Hematopoietic multipotent progenitor cell treated with erythropoietin and hydrocortisone succinate and interleukin-3 and kit ligand, for 6 days (in vitro differentiated cells): ENCODE data around the gene EGFL7.

Experiments
- DNase-seq: peaks from one replicate; pipeline ENCODE4 v3.0.0-alpha.2; 2015

The EGFL7 gene

GRCh38 chr9:136688274-136689107 is 25.8 kb downstream of the EGFL7 start:
- no peak for DNase-seq

GRCh38 chr9:136689108-136689460 is 26.4 kb downstream of the EGFL7 start:
- DNase-seq, result no peak

- no peak for DNase-seq
Observed at GRCh38 chr9:136690104-136690805, 27.5 kb downstream of the EGFL7 start.

GRCh38 chr9:136690806-136691261 is 28.1 kb downstream of the EGFL7 start:
- no peak for DNase-seq

- no peak for DNase-seq
Observed at GRCh38 chr9:136691316-136692184, 28.8 kb downstream of the EGFL7 start.

- no peak for DNase-seq
Observed at GRCh38 chr9:136692185-136693134, 29.7 kb downstream of the EGFL7 start.

- DNase-seq, result no peak
Observed at GRCh38 chr9:136693135-136693489, 30.4 kb downstream of the EGFL7 start.

- DNase-seq, result no peak
Observed at GRCh38 chr9:136693490-136694162, 30.9 kb downstream of the EGFL7 start.

GRCh38 chr9:136694163-136694871 is 31.6 kb downstream of the EGFL7 start:
- peak; percentile 79 for DNase-seq

GRCh38 chr9:136694872-136695247 is 32.1 kb downstream of the EGFL7 start:
- DNase-seq, result no peak

- DNase-seq, result no peak
Observed at GRCh38 chr9:136695435-136695895, 32.7 kb downstream of the EGFL7 start.

- DNase-seq, result no peak
Observed at GRCh38 chr9:136695955-136696354, 33.2 kb downstream of the EGFL7 start.

GRCh38 chr9:136696502-136696901 is 33.8 kb downstream of the EGFL7 start:
- no peak for DNase-seq

- DNase-seq, result no peak
Observed at GRCh38 chr9:136697146-136697820, 34.6 kb downstream of the EGFL7 start.

- peak; percentile 68 for DNase-seq
Observed at GRCh38 chr9:136697821-136698526, 35.3 kb downstream of the EGFL7 start.

- no peak for DNase-seq
Observed at GRCh38 chr9:136698635-136699246, 36.0 kb downstream of the EGFL7 start.

- DNase-seq, result no peak
Observed at GRCh38 chr9:136700304-136700703, 37.6 kb downstream of the EGFL7 start.

GRCh38 chr9:136700959-136701667 is 38.4 kb downstream of the EGFL7 start:
- DNase-seq, result peak; percentile 64
